Body of pancreas (tissue), 4 donors: Measurements from ENCODE around the gene MGLL. TPM values are rescaled to one million over a fixed set of nuclear protein-coding genes. Genes with fewer than 3 reads are reported as not detected.

Source experiments
- ATAC-seq: fragments of 150-250 bp; one replicate; pipeline ENCODE4 v1.9.1; 2016
- DNase-seq, 4 donors: peaks; one replicate each; pipeline ENCODE4 v3.0.0-alpha.2; 2019
- H3K27ac ChIP-seq, 4 donors: fragments of 200-600 bp; sonication (generic); 1 replicate in 3 of 4; 2 replicates in 1 of 4; pipeline versions ENCODE4 v1.5.1 to v1.6.1; 2016 to 2019; ENCODE audit warnings: mild to moderate bottlenecking in 1 of 4, mixed read lengths in 1 of 4, moderate library complexity in 1 of 4
- H3K27me3 ChIP-seq, 2 donors: fragments of 200-600 bp; sonication (generic); one replicate each; pipeline ENCODE4 v1.6.0; 2016; ENCODE audit warnings: mild to moderate bottlenecking in 1 of 2
- H3K36me3 ChIP-seq, 2 donors: fragments of 200-600 bp; sonication (generic); replicated peaks in 1 of 2; 2 replicates each; pipeline ENCODE4 v1.5.1; 2016; ENCODE audit warnings: low read depth in 2 of 2; ENCODE audit not compliant: insufficient read depth in 1 of 2
- H3K4me1 ChIP-seq: fragments of 200-600 bp; sonication (generic); one replicate; pipeline ENCODE4 v1.6.0; 2016
- H3K4me3 ChIP-seq, 2 donors: fragments of 200-600 bp; sonication (generic); 1 replicate in 1 of 2; 2 replicates in 1 of 2; pipeline ENCODE4 v1.5.1; 2016 to 2019
- H3K9me3 ChIP-seq, 3 donors: fragments of 200-600 bp; sonication (generic); 1 replicate in 2 of 3; 2 replicates in 1 of 3; pipeline ENCODE4 v1.5.1; 2016
- CTCF ChIP-seq, 7 experiments: fragments of 450-650 bp in 4 of 7; fragments of 200-600 bp in 3 of 7; sonication (generic) in 3 of 7; IDR thresholded peaks; one replicate each; pipeline ENCODE4 v1.5.1; 2016 to 2019; ENCODE audit warnings: antibody characterized with exemption in 7 of 7
- POLR2A ChIP-seq, 3 donors: fragments of 450-650 bp; IDR thresholded peaks; one replicate each; pipeline ENCODE4 v1.6.1; 2016; ENCODE audit warnings: antibody characterized with exemption in 3 of 3, mild to moderate bottlenecking in 2 of 3
- WGBS, 2 donors: methylation state at CpG; one replicate each; pipeline ENCODE4 v1.1.5; 2017; 5-methylcytosine and 5-hydroxymethylcytosine counted together
- intact Hi-C: fragments of 100-400 bp; cut with DNase I; formaldehyde crosslinking; loops from one replicate; pipeline ENCODE4 v1.15.1; 2023
- total RNA-seq, 2 donors: library from RNA; depleted of rRNA; stranded (reverse); fragments of >200 nt; gene quantifications; one replicate each; pipeline ENCODE4 v1.1.0, GENCODE V29; 2016

Gene MGLL
- total RNA-seq, 2 donors from 2014 or later, result 14.8 to 20.2 TPM

- no peaks in the 10 kb centered on the region for H3K27me3 ChIP-seq
- H3K27ac ChIP-seq, result no peak overlapping the region
- no peak for DNase-seq
- no peaks in the 10 kb centered on the region for H3K36me3 ChIP-seq
- intact Hi-C loops, result loop anchor here (5.0 kb wide), 1 partner anchor 96 kb away; no protein-coding TSS in a partner anchor
- H3K4me3 ChIP-seq, result no peak overlapping the region
- TF ChIP-seq POLR2A (IDR thresholded peaks at IDR 0.05) (no peak), CTCF (IDR thresholded peaks at IDR 0.05) (no peak)
- H3K4me1 ChIP-seq, result no peaks in the 10 kb centered on the region
- WGBS, 2 donors, result 73 to 94% methylated on average over 2 of the region's 2 CpGs
- no peaks in the 10 kb centered on the region for H3K9me3 ChIP-seq
- no peak for ATAC-seq
Measured at GRCh38 chr3:127856801-127857200, 34.5 kb upstream of the MGLL start.

- no peaks in the 10 kb centered on the region for H3K9me3 ChIP-seq
- H3K27me3 ChIP-seq, result no peaks in the 10 kb centered on the region
- no peak overlapping the region for H3K27ac ChIP-seq
- DNase-seq, result no peak
- WGBS, 2 donors, result 59 to 62% methylated on average over 1 of the region's 1 CpG
- no peak overlapping the region for H3K4me3 ChIP-seq
- intact Hi-C loops, result loop anchor here (5.0 kb wide), 1 partner anchor 97 kb away; no protein-coding TSS in a partner anchor
- H3K4me1 ChIP-seq, result no peaks in the 10 kb centered on the region
- no peak for ATAC-seq
- H3K36me3 ChIP-seq, result no peaks in the 10 kb centered on the region
- TF ChIP-seq POLR2A (IDR thresholded peaks at IDR 0.05) (no peak), CTCF (IDR thresholded peaks at IDR 0.05) (no peak)
Measured at GRCh38 chr3:127855246-127855645, 32.9 kb upstream of the MGLL start.

- Histone ChIP-seq H3K9me3 (no peaks in the 10 kb centered on the region), H3K36me3 (no peaks in the 10 kb centered on the region), H3K27ac (no peak overlapping the region), H3K4me1 (no peaks in the 10 kb centered on the region), H3K27me3 (no peaks in the 10 kb centered on the region), H3K4me3 (no peak overlapping the region)
- 45 to 66% methylated on average over 10 of the region's 10 CpGs for WGBS, 2 donors
- peak; percentile 43 to 68 (median 66) for DNase-seq
- no peak for ATAC-seq
- TF ChIP-seq POLR2A (IDR thresholded peaks at IDR 0.05) (no peak), CTCF (IDR thresholded peaks at IDR 0.05) (peak in 4 of 7 experiments; percentile 55 to 61 (median 56))
- intact Hi-C loops, result no loop called here
Measured at GRCh38 chr3:127853681-127854080, 31.4 kb upstream of the MGLL start.

GRCh38 chr3:127851899-127852298 lies 29.6 kb upstream of the MGLL start:
- Histone ChIP-seq H3K9me3 (no peaks in the 10 kb centered on the region), H3K36me3 (no peaks in the 10 kb centered on the region), H3K27ac (no peak overlapping the region), H3K4me1 (no peaks in the 10 kb centered on the region), H3K4me3 (no peak overlapping the region), H3K27me3 (no peaks in the 10 kb centered on the region)
- no peak for ATAC-seq
- intact Hi-C loops, result no loop called here
- DNase-seq, result no peak
- 85 to 87% methylated on average over 9 of the region's 9 CpGs for WGBS, 2 donors
- no peak for TF ChIP-seq CTCF (IDR thresholded peaks at IDR 0.05)
- TF ChIP-seq POLR2A (IDR thresholded peaks at IDR 0.05), result no peak

- H3K27me3 ChIP-seq, result no peaks in the 10 kb centered on the region
- no peak for ATAC-seq
- DNase-seq, result no peak
- intact Hi-C loops, result no loop called here
- no peak overlapping the region for H3K4me3 ChIP-seq
- no peaks in the 10 kb centered on the region for H3K9me3 ChIP-seq
- no peak overlapping the region for H3K27ac ChIP-seq
- H3K36me3 ChIP-seq, result no peaks in the 10 kb centered on the region
- 85 to 86% methylated on average over 5 of the region's 5 CpGs for WGBS, 2 donors
- H3K4me1 ChIP-seq, result no peaks in the 10 kb centered on the region
- TF ChIP-seq CTCF (IDR thresholded peaks at IDR 0.05), result no peak
- no peak for TF ChIP-seq POLR2A (IDR thresholded peaks at IDR 0.05)
Measured at GRCh38 chr3:127849368-127849767, 27.1 kb upstream of the MGLL start.
